Activated CD8-positive, alpha-beta memory T cell treated with anti-CD3 and anti-CD28 coated beads, Interleukin-2, amount 50 U/mL, for 4 hours (primary cell): ENCODE results near the gene BACH2.
"Not testable (repeated sequence)": the region's sequence is repeated elsewhere in the genome, so short reads cannot be mapped to it uniquely, and the experiment has no call there.

Experiments
- DNase-seq: peaks from one replicate; pipeline ENCODE4 v3.0.0-alpha.2; 2020

BACH2 gene

GRCh38 chr6:90233213-90233612 lies 63.4 kb downstream of the BACH2 start:
- DNase-seq, result no peak

- DNase-seq, result no peak
These were observed 64.8 kb downstream of the BACH2 start for GRCh38 chr6:90231798-90232197.

GRCh38 chr6:90231308-90231707 lies 65.3 kb downstream of the BACH2 start:
- no peak for DNase-seq

- DNase-seq, result no peak
These were observed 66.0 kb downstream of the BACH2 start for GRCh38 chr6:90230548-90231215.

- no peak for DNase-seq
These were observed 67.2 kb downstream of the BACH2 start for GRCh38 chr6:90229331-90230010.

- DNase-seq, result no peak
These were observed 69.0 kb downstream of the BACH2 start for GRCh38 chr6:90227673-90228072.

GRCh38 chr6:90227213-90227612 lies 69.4 kb downstream of the BACH2 start:
- no peak for DNase-seq

- DNase-seq, result no peak
These were observed 70.4 kb downstream of the BACH2 start for GRCh38 chr6:90226257-90226656.

- no peak for DNase-seq
These were observed 72.4 kb downstream of the BACH2 start for GRCh38 chr6:90224196-90224595.

GRCh38 chr6:90222724-90223198 lies 73.9 kb downstream of the BACH2 start:
- DNase-seq, result peak; percentile 65

- no peak for DNase-seq
These were observed 74.6 kb downstream of the BACH2 start for GRCh38 chr6:90222008-90222407.

- no peak for DNase-seq
These were observed 75.2 kb downstream of the BACH2 start for GRCh38 chr6:90221403-90221802.

- no peak for DNase-seq
These were observed 76.4 kb downstream of the BACH2 start for GRCh38 chr6:90220273-90220672.

- no peak for DNase-seq
These were observed 77.2 kb downstream of the BACH2 start for GRCh38 chr6:90219209-90219985.

GRCh38 chr6:90218959-90219208 lies 77.8 kb downstream of the BACH2 start:
- DNase-seq, result no peak

GRCh38 chr6:90217506-90218127 lies 79.0 kb downstream of the BACH2 start:
- no peak for DNase-seq

GRCh38 chr6:90216072-90216977 lies 80.3 kb downstream of the BACH2 start:
- peak; percentile 40 for DNase-seq

GRCh38 chr6:90214966-90215365 lies 81.7 kb downstream of the BACH2 start:
- no peak for DNase-seq

GRCh38 chr6:90214461-90214860 lies 82.2 kb downstream of the BACH2 start:
- DNase-seq, result no peak

GRCh38 chr6:90212274-90212673 lies 84.4 kb downstream of the BACH2 start:
- DNase-seq, result no peak

- DNase-seq, result no peak
These were observed 87.1 kb downstream of the BACH2 start for GRCh38 chr6:90209527-90209926.

GRCh38 chr6:90208690-90209089 lies 88.0 kb downstream of the BACH2 start:
- not testable (repeated sequence) for DNase-seq
